Measurements from ENCODE around the gene PDE4C.

The PDE4C gene

GRCh38 chr19:18194554-18195238, 31.5 kb downstream of the PDE4C start:
- DNase-seq, result peak; percentile 29

GRCh38 chr19:18194181-18194530, 32.1 kb downstream of the PDE4C start:
- DNase-seq, result no peak

DNA sequence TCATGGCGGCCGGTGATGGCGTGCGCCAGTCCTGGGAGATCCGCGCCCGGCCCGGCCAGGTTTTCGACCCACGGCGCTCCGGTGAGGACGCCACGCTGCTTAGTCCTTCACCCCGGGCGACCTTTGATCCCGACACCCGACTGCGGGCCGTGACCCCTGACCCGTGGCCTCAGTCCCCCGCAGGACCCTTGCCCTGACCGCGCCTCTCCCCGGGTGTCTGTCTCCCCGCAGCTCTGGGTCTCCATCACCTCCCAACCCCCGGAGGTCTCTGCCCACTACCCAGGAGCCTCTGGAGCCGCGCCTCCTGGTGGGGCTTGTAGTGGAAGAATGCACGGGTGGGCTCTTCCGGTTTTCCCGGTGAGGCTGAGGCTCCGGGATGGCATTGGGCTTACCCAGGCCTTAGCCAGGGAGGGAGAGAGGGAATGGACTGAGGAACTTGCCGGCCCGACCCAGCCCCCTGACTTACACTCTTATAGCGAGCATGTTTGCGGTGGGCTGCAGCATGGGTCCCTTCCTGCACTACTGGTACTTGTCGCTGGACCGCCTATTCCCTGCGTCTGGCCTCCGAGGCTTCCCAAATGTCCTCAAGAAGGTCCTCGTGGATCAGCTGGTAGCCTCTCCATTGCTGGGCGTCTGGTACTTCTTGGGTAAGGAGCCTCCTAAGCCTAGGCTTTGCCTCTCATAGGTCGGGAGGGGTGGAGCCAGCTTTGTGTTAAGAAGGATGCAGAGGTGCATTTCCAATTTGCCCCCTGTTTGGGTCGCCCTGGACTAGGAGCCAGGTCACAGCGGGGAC, 32.7 kb downstream of the PDE4C start:
- DNase-seq, result no peak

GRCh38 chr19:18192673-18193387, 33.4 kb downstream of the PDE4C start, which contains the start of gene MPV17L2:
TSS of gene MPV17L2 (plus strand) at chr19:18193218. CDS start at chr19:18193282, 64 bp downstream.
- peak; percentile 99 for DNase-seq

GRCh38 chr19:18191640-18192062, 34.6 kb downstream of the PDE4C start:
- no peak for DNase-seq

DNA sequence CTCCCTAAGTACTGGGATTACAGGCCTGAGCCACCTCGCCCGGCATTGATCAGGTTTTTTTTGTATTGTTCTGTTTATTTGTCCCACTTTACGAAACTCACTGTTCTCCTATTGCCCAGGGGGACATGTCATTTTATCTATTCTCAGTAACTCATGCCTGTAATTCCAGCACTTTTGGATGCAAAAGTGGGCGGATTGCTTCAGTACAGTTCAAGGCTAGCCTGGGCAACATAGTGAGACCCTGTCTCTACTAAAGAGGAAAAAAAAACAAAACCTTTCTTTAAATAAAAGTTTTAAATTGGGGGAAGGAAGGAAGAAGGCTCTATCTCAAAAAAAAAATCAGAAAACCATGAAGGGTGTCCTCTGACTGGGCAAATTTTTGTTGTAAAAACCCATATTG, 36.0 kb downstream of the PDE4C start:
- DNase-seq, result no peak

- DNase-seq, result no peak
Measured at GRCh38 chr19:18185538-18185937, 40.7 kb downstream of the PDE4C start.

DNA sequence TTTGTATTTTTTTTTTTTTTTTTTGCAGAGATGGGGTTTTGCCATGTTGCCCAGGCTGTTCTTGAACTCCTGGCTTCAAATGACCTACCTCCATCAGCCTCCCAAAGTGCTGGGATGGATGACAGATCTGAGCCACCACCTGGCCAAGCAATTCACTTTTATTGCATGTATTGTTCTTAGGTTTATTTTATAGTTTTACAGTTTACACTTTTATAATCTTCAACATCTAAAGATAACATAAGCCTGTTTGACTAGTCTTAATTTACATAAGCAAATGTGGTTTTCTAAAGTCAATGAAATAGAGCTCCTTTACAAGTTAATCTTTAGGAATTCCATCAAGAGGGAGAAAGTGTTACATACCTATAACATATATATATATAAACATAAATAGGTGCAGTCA, 42.7 kb downstream of the PDE4C start:
- DNase-seq, result no peak

- no peak for DNase-seq
Measured at GRCh38 chr19:18179957-18180356, 46.3 kb downstream of the PDE4C start.

DNA sequence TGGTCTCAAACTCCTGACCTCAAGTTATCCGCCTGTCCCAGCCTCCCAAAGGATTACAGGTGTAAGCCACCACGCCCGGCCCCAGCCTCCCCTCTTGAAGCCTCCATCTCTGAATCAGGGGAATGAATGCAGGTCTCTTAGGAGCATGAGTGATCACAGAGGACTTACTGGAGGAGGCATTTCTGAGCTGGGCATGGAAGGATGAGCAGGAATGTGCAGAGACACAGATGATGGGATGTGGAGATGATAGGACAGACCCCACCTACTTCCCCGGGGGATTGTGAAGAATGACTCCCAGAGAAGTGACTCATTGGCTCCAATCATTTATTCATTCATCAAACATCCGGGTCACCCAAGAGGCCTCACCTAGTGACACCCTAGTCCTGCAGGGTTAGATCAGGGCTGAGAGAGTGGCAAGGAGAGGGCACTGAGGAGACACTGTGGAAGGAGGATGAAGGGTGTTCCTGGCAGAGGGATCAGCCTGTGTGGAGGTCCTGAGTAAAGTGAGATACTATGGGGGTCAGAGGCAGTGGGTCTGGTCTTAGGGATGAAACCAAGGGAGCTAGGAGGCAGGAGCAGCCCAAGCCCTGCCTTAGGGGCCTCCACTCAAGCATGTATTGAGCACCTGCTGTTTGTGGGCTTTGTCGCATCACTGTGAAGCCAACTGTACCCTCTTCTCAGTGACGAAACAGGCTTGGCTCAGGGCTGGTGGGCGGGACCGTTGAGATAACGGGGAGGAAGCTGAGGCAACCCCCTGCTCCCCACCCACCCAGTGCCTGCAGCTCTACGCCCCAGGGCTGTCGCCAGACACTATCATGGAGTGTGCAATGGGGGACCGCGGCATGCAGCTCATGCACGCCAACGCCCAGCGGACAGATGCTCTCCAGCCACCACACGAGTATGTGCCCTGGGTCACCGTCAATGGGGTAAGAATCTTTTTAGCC, 49.6 kb downstream of the PDE4C start:
- DNase-seq, result no peak

DNA sequence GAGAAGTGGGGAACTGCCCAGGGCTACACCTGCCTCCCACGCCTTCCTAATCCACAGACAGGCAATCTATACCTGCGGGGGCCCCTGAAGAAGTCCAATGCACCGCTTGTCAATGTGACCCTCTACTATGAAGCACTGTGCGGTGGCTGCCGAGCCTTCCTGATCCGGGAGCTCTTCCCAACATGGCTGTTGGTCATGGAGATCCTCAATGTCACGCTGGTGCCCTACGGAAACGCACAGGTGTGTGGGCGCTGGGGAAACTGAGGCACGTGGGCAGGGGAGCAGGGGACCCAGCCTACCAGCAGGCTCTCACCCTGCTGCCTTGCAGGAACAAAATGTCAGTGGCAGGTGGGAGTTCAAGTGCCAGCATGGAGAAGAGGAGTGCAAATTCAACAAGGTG, 51.3 kb downstream of the PDE4C start:
- no peak for DNase-seq

Data from activated naive CD4-positive, alpha-beta T cell treated with anti-CD3 and anti-CD28 coated beads, Interleukin-2, amount 50 U/mL, for 16 hours (primary cell).